ENCODE results near the gene LTA4H. TPM values are rescaled to one million over a fixed set of nuclear protein-coding genes. Genes with fewer than 3 reads are reported as not detected.

LTA4H gene
- total and polyA plus RNA-seq, 2 of the 4 experiments (the other 2 are of a cell fraction) = 41.0 to 43.3 TPM

GRCh38 chr12:96041181-96041580 is 5.8 kb upstream of the LTA4H start:
- H3K36me3 ChIP-seq (ENCODE audit: control insufficient read depth, insufficient read depth, low read length) = no peaks in the 10 kb centered on the region
- H2AK5ac ChIP-seq (ENCODE audit: low read depth, low read length) = no peak overlapping the region
- H3K23ac ChIP-seq (ENCODE audit: low read depth, low read length) = no peak overlapping the region
- no peak overlapping the region for H3K4me2 ChIP-seq (ENCODE audit: low read depth, low read length)
- no peak overlapping the region for H2AK9ac ChIP-seq (replicated peaks; ENCODE audit: low read depth, low read length, poor library complexity)
- no peak overlapping the region for H2BK15ac ChIP-seq (ENCODE audit: low read depth, low read length)
- ATAC-seq (ENCODE audit: low read depth) (no peak), DNase-seq (no peak)
- H4K5ac ChIP-seq (ENCODE audit: low read depth, low read length) = no peak overlapping the region
- H3K18ac ChIP-seq (ENCODE audit: low read depth, low read length) = no peak overlapping the region
- no peak overlapping the region for H3K9ac ChIP-seq (ENCODE audit: low read depth, low read length)
- no peak overlapping the region for H2BK120ac ChIP-seq (ENCODE audit: low read depth, low read length)
- no peaks in the 10 kb centered on the region; a peak in 1 of 4 replicates for H3K79me1 ChIP-seq (ENCODE audit: low read depth in 1 of 2, low read length in 2 of 2)
- H3K9me1 ChIP-seq (ENCODE audit: insufficient read depth, low read length) = peaks cover 9% of the 10 kb centered on the region
- H4K91ac ChIP-seq (ENCODE audit: insufficient read depth, low read depth, low read length) = no peak overlapping the region
- 88% methylated on average over 1 of the region's 1 CpG; no CpG with 5 or more reads in 1 of the 2 experiments for WGBS, 2 experiments (ENCODE audit: extremely low coverage in 2 of 2, insufficient read length in 1 of 2)
- no peaks in the 10 kb centered on the region for H3K27me3 ChIP-seq (ENCODE audit: control insufficient read depth, insufficient read depth, low read length)
- POLR2A ChIA-PET (ENCODE audit: unreplicated experiment) = no interaction called here
- no peaks in the 10 kb centered on the region for H3K9me3 ChIP-seq (ENCODE audit: control insufficient read depth, insufficient read depth, low read length)
- no peaks in the 10 kb centered on the region for H4K20me1 ChIP-seq (ENCODE audit: insufficient read depth, low read length)
- H4K8ac ChIP-seq (ENCODE audit: low read depth in 2 of 2, low read length in 2 of 2) = no peak overlapping the region
- intact Hi-C loops (cut with micrococcal nuclease) (no loop called here), in situ Hi-C loops (cut with MboI; ENCODE audit: low sequenced_read_pairs) (no loop called here), dilution Hi-C loops (cut with HindIII; ENCODE audit: low sequenced_read_pairs, unreplicated experiment) (no loop called here)
- H3K56ac ChIP-seq (ENCODE audit: extremely low read depth, insufficient read depth, low read length) = no peak overlapping the region
- CTCF ChIA-PET = interaction anchor here (0.6 kb wide), 1 partner anchor 10 kb away, joined by 3 read pairs; no protein-coding TSS in a partner anchor
- H3K27ac ChIP-seq (ENCODE audit: insufficient read depth, low read length) = no peak overlapping the region
- no peak overlapping the region for H3K14ac ChIP-seq (replicated peaks; ENCODE audit: low read depth, low read length)
- H2BK5ac ChIP-seq (ENCODE audit: low read depth, low read length, poor library complexity, severe bottlenecking) = no peak overlapping the region
- no peak overlapping the region for H3K4me3 ChIP-seq (ENCODE audit: insufficient read depth, low read depth, low read length)
- H3K4me1 ChIP-seq (ENCODE audit: control insufficient read depth, insufficient read depth, low read length) = peaks cover 5% of the 10 kb centered on the region; the same call in 1 of the 2 replicates
- H2BK20ac ChIP-seq (ENCODE audit: low read depth, low read length) = no peak overlapping the region
- TF ChIP-seq MXI1 (IDR thresholded peaks at IDR 0.05; ENCODE audit: borderline replicate concordance, low read depth, low read length) (no peak), CHD1 (IDR thresholded peaks at IDR 0.05; ENCODE audit: low read depth, low read length) (no peak), RFX5 (IDR thresholded peaks at IDR 0.05; ENCODE audit: low read depth, low read length) (no peak), BHLHE40 (IDR thresholded peaks at IDR 0.05; ENCODE audit: low read depth, low read length) (no peak), CEBPB (IDR thresholded peaks at IDR 0.05; ENCODE audit: low read depth, low read length) (no peak), ELK1 (IDR thresholded peaks at IDR 0.05; ENCODE audit: borderline replicate concordance, low read depth, low read length) (no peak), MAZ (IDR thresholded peaks at IDR 0.05; ENCODE audit: borderline replicate concordance, low read depth, low read length) (no peak), RAD21 (IDR thresholded peaks at IDR 0.05; ENCODE audit: low read length) (no peak), POLR2A (IDR thresholded peaks at IDR 0.05; ENCODE audit: low read depth, low read length) (no peak), SMC3 (IDR thresholded peaks at IDR 0.05; ENCODE audit: low read depth, low read length) (no peak), CTCF (conservative IDR thresholded peaks at IDR 0.05; ENCODE audit: low read depth, low read length) (no peak), NFE2L2 (IDR thresholded peaks at IDR 0.05; ENCODE audit: low read depth, low read length) (no peak), USF2 (IDR thresholded peaks at IDR 0.05; ENCODE audit: low read depth, low read length) (no peak)
- H2AFZ ChIP-seq (replicated peaks; ENCODE audit: low read length, poor library complexity) = no peak overlapping the region
- BruUV-seq (replicated peaks) = no TSS peak
- no peak overlapping the region for H3K4ac ChIP-seq (ENCODE audit: low read depth, low read length)

Measured in IMR-90 (cell line).